ENCODE results near the gene GFRA4. TPM values are rescaled to one million over a fixed set of nuclear protein-coding genes. Genes with fewer than 3 reads are reported as not detected.

Gene GFRA4
- total RNA-seq, 1 donor = not detected

GRCh38 chr20:3694864-3695263 is 31.7 kb upstream of the GFRA4 start:
- TF ChIP-seq CTCF (IDR thresholded peaks at IDR 0.05; ENCODE audit: insufficient read depth, low read length) = no peak
- H3K4me3 ChIP-seq (ENCODE audit: low read depth, low read length) = no peak overlapping the region
- DNase-seq (ENCODE audit: low read depth) = no peak

- TF ChIP-seq CTCF (IDR thresholded peaks at IDR 0.05; ENCODE audit: insufficient read depth, low read length) = no peak
- H3K4me3 ChIP-seq (ENCODE audit: low read depth, low read length) = no peak overlapping the region
- DNase-seq (ENCODE audit: low read depth) = no peak
Observed at GRCh38 chr20:3693376-3693775, 30.2 kb upstream of the GFRA4 start.

- H3K4me3 ChIP-seq (ENCODE audit: low read depth, low read length) = no peak overlapping the region
- no peak for TF ChIP-seq CTCF (IDR thresholded peaks at IDR 0.05; ENCODE audit: insufficient read depth, low read length)
- no peak for DNase-seq (ENCODE audit: low read depth)
Observed at GRCh38 chr20:3692706-3693294, 29.6 kb upstream of the GFRA4 start.

GRCh38 chr20:3691897-3692296 is 28.7 kb upstream of the GFRA4 start:
- no peak overlapping the region for H3K4me3 ChIP-seq (ENCODE audit: low read depth, low read length)
- TF ChIP-seq CTCF (IDR thresholded peaks at IDR 0.05; ENCODE audit: insufficient read depth, low read length) = no peak
- DNase-seq (ENCODE audit: low read depth) = no peak

GRCh38 chr20:3691306-3691705 is 28.1 kb upstream of the GFRA4 start:
- no peak for DNase-seq (ENCODE audit: low read depth)
- TF ChIP-seq CTCF (IDR thresholded peaks at IDR 0.05; ENCODE audit: insufficient read depth, low read length) = no peak
- no peak overlapping the region for H3K4me3 ChIP-seq (ENCODE audit: low read depth, low read length)

GRCh38 chr20:3690413-3690812 is 27.2 kb upstream of the GFRA4 start:
- no peak for TF ChIP-seq CTCF (IDR thresholded peaks at IDR 0.05; ENCODE audit: insufficient read depth, low read length)

GRCh38 chr20:3689978-3690377 is 26.8 kb upstream of the GFRA4 start:
- no peak overlapping the region for H3K4me3 ChIP-seq (ENCODE audit: low read depth, low read length)
- no peak for DNase-seq (ENCODE audit: low read depth)
- no peak for TF ChIP-seq CTCF (IDR thresholded peaks at IDR 0.05; ENCODE audit: insufficient read depth, low read length)

More at GRCh38 chr20:3690413-3690812, 27.2 kb upstream of the GFRA4 start:
- H3K4me3 ChIP-seq (ENCODE audit: low read depth, low read length) = no peak overlapping the region
- no peak for DNase-seq (ENCODE audit: low read depth)
